ENCODE measurements around the gene NME9. TPM values are rescaled to one million over a fixed set of nuclear protein-coding genes. Genes with fewer than 3 reads are reported as not detected.

Gene NME9
- total and polyA plus RNA-seq, 2 of the 4 experiments (the other 2 are of a cell fraction): not detected

DNA sequence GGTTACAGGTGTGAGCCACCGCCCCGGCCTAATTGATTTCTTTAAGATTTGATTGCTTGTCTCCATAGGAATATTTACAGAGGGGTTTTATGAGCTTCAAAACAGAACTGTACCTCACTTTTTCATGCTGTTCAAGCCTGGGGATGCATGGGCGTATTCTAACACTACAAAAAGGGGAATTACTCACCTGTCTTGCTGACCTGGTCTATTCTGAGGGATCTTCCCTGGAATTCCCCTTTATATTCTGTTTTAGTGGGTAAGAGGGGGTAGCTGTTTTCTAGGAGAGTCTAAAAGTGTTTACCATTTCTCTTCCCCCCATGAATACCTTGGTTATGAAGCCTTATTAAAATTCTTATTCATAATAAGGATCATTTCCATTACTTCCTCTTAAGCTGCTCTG lies 48.1 kb downstream of the NME9 start:
- H4K8ac ChIP-seq (ENCODE audit: low read depth in 2 of 2, low read length in 2 of 2): no peak overlapping the region
- POLR2A ChIA-PET (ENCODE audit: unreplicated experiment): no interaction called here
- H3K18ac ChIP-seq (ENCODE audit: low read depth, low read length): no peak overlapping the region
- no peaks in the 10 kb centered on the region for H4K20me1 ChIP-seq (ENCODE audit: insufficient read depth, low read length)
- H3K27ac ChIP-seq (ENCODE audit: insufficient read depth, low read length): no peak overlapping the region
- H3K4me2 ChIP-seq (ENCODE audit: low read depth, low read length): no peak overlapping the region
- H3K9me3 ChIP-seq (ENCODE audit: control insufficient read depth, insufficient read depth, low read length): no peaks in the 10 kb centered on the region
- no peak overlapping the region for H3K14ac ChIP-seq (replicated peaks; ENCODE audit: low read depth, low read length)
- BruUV-seq (replicated peaks): no TSS peak
- no peak overlapping the region for H3K9ac ChIP-seq (ENCODE audit: low read depth, low read length)
- no peak overlapping the region for H2AK5ac ChIP-seq (ENCODE audit: low read depth, low read length)
- H2BK5ac ChIP-seq (ENCODE audit: low read depth, low read length, poor library complexity, severe bottlenecking): no peak overlapping the region
- intact Hi-C loops (cut with micrococcal nuclease) (no loop called here), dilution Hi-C loops (cut with HindIII; ENCODE audit: low sequenced_read_pairs, unreplicated experiment) (no loop called here), in situ Hi-C loops (cut with MboI; ENCODE audit: low sequenced_read_pairs) (no loop called here)
- ATAC-seq (ENCODE audit: low read depth) (no peak), DNase-seq (no peak)
- no peak overlapping the region for H3K23ac ChIP-seq (ENCODE audit: low read depth, low read length)
- no peaks in the 10 kb centered on the region for H3K4me1 ChIP-seq (ENCODE audit: control insufficient read depth, insufficient read depth, low read length)
- no peak overlapping the region for H3K4me3 ChIP-seq (ENCODE audit: insufficient read depth, low read depth, low read length)
- H2AK9ac ChIP-seq (replicated peaks; ENCODE audit: low read depth, low read length, poor library complexity): no peak overlapping the region
- no peak overlapping the region for H2BK15ac ChIP-seq (ENCODE audit: low read depth, low read length)
- no peak overlapping the region for H2AFZ ChIP-seq (replicated peaks; ENCODE audit: low read length, poor library complexity)
- H3K79me1 ChIP-seq (ENCODE audit: low read depth in 1 of 2, low read length in 2 of 2): no peaks in the 10 kb centered on the region
- H2BK120ac ChIP-seq (ENCODE audit: low read depth, low read length): no peak overlapping the region
- CTCF ChIA-PET: no interaction called here
- H3K56ac ChIP-seq (ENCODE audit: extremely low read depth, insufficient read depth, low read length): no peak overlapping the region
- no peak overlapping the region for H4K91ac ChIP-seq (ENCODE audit: insufficient read depth, low read depth, low read length)
- no peak overlapping the region for H3K4ac ChIP-seq (ENCODE audit: low read depth, low read length)
- no peaks in the 10 kb centered on the region; the same call in 1 of the 2 replicates for H3K9me1 ChIP-seq (ENCODE audit: insufficient read depth, low read length)
- H4K5ac ChIP-seq (ENCODE audit: low read depth, low read length): no peak overlapping the region
- H2BK20ac ChIP-seq (ENCODE audit: low read depth, low read length): no peak overlapping the region
- WGBS, 2 experiments (ENCODE audit: extremely low coverage in 2 of 2, insufficient read length in 1 of 2): no CpG with 5 or more reads among the region's 3 CpGs
- H3K36me3 ChIP-seq (ENCODE audit: control insufficient read depth, insufficient read depth, low read length): peaks cover 14% of the 10 kb centered on the region
- TF ChIP-seq POLR2A (IDR thresholded peaks at IDR 0.05; ENCODE audit: low read depth, low read length) (no peak), RCOR1 (IDR thresholded peaks at IDR 0.05; ENCODE audit: insufficient replicate concordance, low read length) (no peak), CTCF (conservative IDR thresholded peaks at IDR 0.05; ENCODE audit: low read depth, low read length) (no peak), MAZ (IDR thresholded peaks at IDR 0.05; ENCODE audit: borderline replicate concordance, low read depth, low read length) (no peak), CHD1 (IDR thresholded peaks at IDR 0.05; ENCODE audit: low read depth, low read length) (no peak), RFX5 (IDR thresholded peaks at IDR 0.05; ENCODE audit: low read depth, low read length) (no peak), USF2 (IDR thresholded peaks at IDR 0.05; ENCODE audit: low read depth, low read length) (no peak), SMC3 (IDR thresholded peaks at IDR 0.05; ENCODE audit: low read depth, low read length) (no peak), CEBPB (IDR thresholded peaks at IDR 0.05; ENCODE audit: low read depth, low read length) (no peak), BHLHE40 (IDR thresholded peaks at IDR 0.05; ENCODE audit: low read depth, low read length) (no peak), MXI1 (IDR thresholded peaks at IDR 0.05; ENCODE audit: borderline replicate concordance, low read depth, low read length) (no peak), RAD21 (IDR thresholded peaks at IDR 0.05; ENCODE audit: low read length) (no peak), FOS (IDR thresholded peaks at IDR 0.05; ENCODE audit: low read depth, low read length) (no peak), MAFK (IDR thresholded peaks at IDR 0.05; ENCODE audit: low read depth, low read length) (no peak)
- no peaks in the 10 kb centered on the region for H3K27me3 ChIP-seq (ENCODE audit: control insufficient read depth, insufficient read depth, low read length)

All from IMR-90 (cell line).